RWPE2 (cell line): ENCODE results near the gene PTGIS.

Source experiments
- ATAC-seq: fragments of 200-7000 bp; cut with Tn5 transposase; 3 replicates; pipeline ENCODE4 v1.9.1; 2021; ENCODE audit warnings: low read depth
- DNase-seq: peaks from one replicate; pipeline ENCODE4 v3.0.0-alpha.2; 2020; ENCODE audit warnings: low spot score
- H3K27ac ChIP-seq: fragments of 450-650 bp; 2 replicates; pipeline ENCODE4 v1.5.1; 2017; ENCODE audit warnings: mild to moderate bottlenecking; ENCODE audit not compliant: poor library complexity, severe bottlenecking
- H3K27me3 ChIP-seq: fragments of 250-450 bp; sonication (Bioruptor Pico); 2 replicates; pipeline ENCODE4 v1.5.1; 2021; ENCODE audit warnings: mild to moderate bottlenecking, moderate library complexity; ENCODE audit not compliant: insufficient read depth, poor library complexity, severe bottlenecking
- H3K36me3 ChIP-seq: fragments of 250-450 bp; sonication (Bioruptor Pico); 2 replicates; pipeline ENCODE4 v1.5.1; 2020; ENCODE audit warnings: low read depth, mild to moderate bottlenecking, moderate library complexity
- H3K4me1 ChIP-seq: fragments of 250-450 bp; sonication (Bioruptor Pico); 2 replicates; pipeline ENCODE4 v1.5.1; 2021; ENCODE audit warnings: mild to moderate bottlenecking, moderate library complexity; ENCODE audit not compliant: insufficient read depth, poor library complexity, severe bottlenecking
- H3K4me3 ChIP-seq: fragments of 250-450 bp; sonication (Bioruptor Pico); 2 replicates; pipeline ENCODE4 v1.5.1; 2021; ENCODE audit warnings: mild to moderate bottlenecking, moderate library complexity; ENCODE audit not compliant: severe bottlenecking
- H3K9me3 ChIP-seq: fragments of 250-450 bp; sonication (Bioruptor Pico); 2 replicates; pipeline ENCODE4 v1.5.1; 2021; ENCODE audit warnings: mild to moderate bottlenecking, moderate library complexity; ENCODE audit not compliant: severe bottlenecking
- CTCF ChIP-seq: fragments of 450-650 bp; IDR thresholded peaks from one replicate; pipeline ENCODE4 v1.5.1; 2017; ENCODE audit warnings: mild to moderate bottlenecking, moderate library complexity; ENCODE audit not compliant: poor library complexity, severe bottlenecking

Gene PTGIS

GRCh38 chr20:49548371-49548947, 19.5 kb downstream of the PTGIS start:
- peaks cover 12% of the 10 kb centered on the region for H3K27me3 ChIP-seq
- H3K27ac ChIP-seq = no peak overlapping the region
- no peak overlapping the region for H3K4me3 ChIP-seq
- ATAC-seq = no peak
- H3K9me3 ChIP-seq = no peaks in the 10 kb centered on the region
- no peak for TF ChIP-seq CTCF
- H3K4me1 ChIP-seq = no peaks in the 10 kb centered on the region
- DNase-seq = no peak
- H3K36me3 ChIP-seq = no peaks in the 10 kb centered on the region

- peak; percentile 50 for TF ChIP-seq CTCF
- Histone ChIP-seq H3K4me3 (no peak overlapping the region), H3K36me3 (no peaks in the 10 kb centered on the region), H3K4me1 (no peaks in the 10 kb centered on the region), H3K27me3 (no peaks in the 10 kb centered on the region), H3K27ac (no peak overlapping the region), H3K9me3 (no peaks in the 10 kb centered on the region)
- DNase-seq (no peak), ATAC-seq (no peak)
Observed at GRCh38 chr20:49545572-49545971, 22.4 kb downstream of the PTGIS start.

- Histone ChIP-seq H3K36me3 (no peaks in the 10 kb centered on the region), H3K9me3 (no peaks in the 10 kb centered on the region), H3K4me3 (no peak overlapping the region), H3K4me1 (no peaks in the 10 kb centered on the region), H3K27ac (no peak overlapping the region), H3K27me3 (no peaks in the 10 kb centered on the region)
- no peak for TF ChIP-seq CTCF
- ATAC-seq (no peak), DNase-seq (no peak)
Observed at GRCh38 chr20:49544535-49544934, 23.4 kb downstream of the PTGIS start.

GRCh38 chr20:49543858-49544437, 24.0 kb downstream of the PTGIS start:
- Histone ChIP-seq H3K4me1 (no peaks in the 10 kb centered on the region), H3K9me3 (no peaks in the 10 kb centered on the region), H3K36me3 (no peaks in the 10 kb centered on the region), H3K4me3 (no peak overlapping the region), H3K27me3 (no peaks in the 10 kb centered on the region), H3K27ac (no peak overlapping the region)
- TF ChIP-seq CTCF = no peak
- ATAC-seq (no peak), DNase-seq (no peak)
